Ovary (tissue), 1 donor: ENCODE data around the gene SURF6.

ENCODE experiments used
- EP300 ChIP-seq: sonication (generic); formaldehyde crosslinking; IDR thresholded peaks from one replicate; pipeline ENCODE4 v1.6.1; 2017; ENCODE audit warnings: antibody characterized with exemption
- POLR2A ChIP-seq: fragments of 450-650 bp; IDR thresholded peaks from one replicate; pipeline ENCODE4 v1.6.1; 2017; ENCODE audit warnings: antibody characterized with exemption, mild to moderate bottlenecking, moderate library complexity

GRCh38 chr9:133367221-133367620 is 31.2 kb upstream of the SURF6 start:
- no peak for TF ChIP-seq EP300
- no peak for TF ChIP-seq POLR2A
